ENCODE measurements around the gene WNT5B. TPM values are rescaled to one million over a fixed set of nuclear protein-coding genes. Genes with fewer than 3 reads are reported as not detected.

The WNT5B gene
- total and polyA plus RNA-seq, 2 donors (not counting 1 experiment from before 2014, with no cell fraction given) = 0.33 to 0.57 TPM

DNA sequence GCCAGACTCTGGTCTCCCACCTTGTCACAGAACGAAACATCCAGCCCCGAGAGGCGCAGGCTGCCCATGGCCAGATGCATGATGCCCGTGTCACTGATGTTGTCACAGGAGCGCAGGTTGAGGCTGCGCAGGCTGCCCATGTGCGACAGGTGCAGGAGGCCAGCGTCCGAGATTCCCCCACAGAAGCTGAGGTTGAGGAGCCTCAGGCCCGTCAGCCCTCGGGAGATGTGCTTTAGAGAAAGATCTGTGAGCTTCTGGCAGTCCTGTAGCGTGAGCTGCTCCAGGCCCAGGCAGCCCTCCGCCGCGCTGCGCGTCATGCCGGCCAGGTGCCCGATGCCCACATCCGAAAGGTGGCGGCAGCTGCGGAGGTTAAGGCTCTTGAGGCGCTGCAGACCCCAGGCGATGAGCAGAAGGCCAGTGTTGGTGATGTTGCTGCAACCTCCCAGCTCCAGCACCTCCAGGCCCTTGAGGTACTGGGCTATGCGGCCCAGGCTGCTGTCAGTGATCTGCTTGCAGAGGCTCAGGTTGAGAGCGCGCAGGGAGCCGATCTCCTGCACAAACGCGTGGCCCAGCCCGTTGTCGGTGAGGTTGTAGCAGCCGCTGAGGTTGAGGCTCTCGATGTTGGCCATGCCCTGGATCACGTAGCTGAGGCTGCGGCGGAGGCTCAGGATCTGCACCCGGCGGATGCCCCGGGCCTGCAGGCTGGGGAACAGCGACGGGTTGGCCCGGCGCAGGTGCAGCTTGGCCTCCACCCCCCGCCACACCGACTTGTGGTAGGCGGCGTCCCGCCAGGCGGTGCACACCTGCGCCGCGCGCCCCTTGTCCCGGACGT, 35.6 kb upstream of the WNT5B start:
- DNase-seq (peak; percentile 84), ATAC-seq (ENCODE audit: low read depth) (peak; percentile 28)
- H3K9me3 Mint-ChIP-seq (ENCODE audit: insufficient read depth) = no peaks in the 10 kb centered on the region
- Histone ChIP-seq H3K4me3 (ENCODE audit: control extremely low read depth in 1 of 5, extremely low read depth in 1 of 5, insufficient read depth in 1 of 5, low read depth in 2 of 5, low read length in 4 of 5) (peak overlapping the region; percentile 47 to 81 (median 73)), H3K4me1 (ENCODE audit: control insufficient read depth in 2 of 2, insufficient read depth in 2 of 2, low read length in 2 of 2) (peaks cover 38 to 41% of the 10 kb centered on the region in 2 donors), H3K9ac (ENCODE audit: low read length) (peak overlapping the region; percentile 82), H3K36me3 (replicated peaks in 1 of 2; ENCODE audit: control extremely low read depth in 1 of 2, control insufficient read depth in 1 of 2, extremely low read depth in 1 of 2, insufficient read depth in 2 of 2, low read length in 1 of 2) (no peaks in the 10 kb centered on the region), H3K79me2 (ENCODE audit: control insufficient read depth, insufficient read depth, low read length) (peaks cover 46% of the 10 kb centered on the region), H3K27ac (ENCODE audit: low read length in 2 of 2) (peak overlapping the region; percentile 51 to 54), H3K4me2 (replicated peaks; ENCODE audit: low read depth, low read length, poor library complexity, severe bottlenecking) (peak overlapping the region; percentile 85), H2AFZ (ENCODE audit: insufficient read depth, low read depth, low read length, poor library complexity, severe bottlenecking) (peak overlapping the region; percentile 81), H3K9me3 (ENCODE audit: control extremely low read depth in 1 of 3, control insufficient read depth in 2 of 3, insufficient read depth in 1 of 3, low read length in 2 of 3) (no peaks in the 10 kb centered on the region), H3K27me3 (replicated peaks in 1 of 4; ENCODE audit: control extremely low read depth in 1 of 4, control insufficient read depth in 3 of 4, insufficient read depth in 4 of 4, low read length in 3 of 4) (no peaks in the 10 kb centered on the region), H4K20me1 (ENCODE audit: control insufficient read depth, insufficient read depth, low read length, poor library complexity, severe bottlenecking) (peaks cover 37% of the 10 kb centered on the region)
- CTCF ChIA-PET = interaction anchor here (0.8 to 4.7 kb wide), 6 partner anchors 9 to 1017 kb away, joined by 3 to 31 read pairs (median 26); no protein-coding TSS in a partner anchor
- intact Hi-C loops (cut with micrococcal nuclease) = loop anchor here (1.0 to 5.0 kb wide), 8 partner anchors 10 to 1206 kb away; partner anchors contain the start of genes ADIPOR2, CCDC77, ERC1 and KDM5A
- no peak for TF ChIP-seq EZH2 (IDR thresholded peaks at IDR 0.05; ENCODE audit: borderline replicate concordance, insufficient read depth, low read depth, low read length, poor library complexity, severe bottlenecking)
- TF ChIP-seq, protein P1, sequence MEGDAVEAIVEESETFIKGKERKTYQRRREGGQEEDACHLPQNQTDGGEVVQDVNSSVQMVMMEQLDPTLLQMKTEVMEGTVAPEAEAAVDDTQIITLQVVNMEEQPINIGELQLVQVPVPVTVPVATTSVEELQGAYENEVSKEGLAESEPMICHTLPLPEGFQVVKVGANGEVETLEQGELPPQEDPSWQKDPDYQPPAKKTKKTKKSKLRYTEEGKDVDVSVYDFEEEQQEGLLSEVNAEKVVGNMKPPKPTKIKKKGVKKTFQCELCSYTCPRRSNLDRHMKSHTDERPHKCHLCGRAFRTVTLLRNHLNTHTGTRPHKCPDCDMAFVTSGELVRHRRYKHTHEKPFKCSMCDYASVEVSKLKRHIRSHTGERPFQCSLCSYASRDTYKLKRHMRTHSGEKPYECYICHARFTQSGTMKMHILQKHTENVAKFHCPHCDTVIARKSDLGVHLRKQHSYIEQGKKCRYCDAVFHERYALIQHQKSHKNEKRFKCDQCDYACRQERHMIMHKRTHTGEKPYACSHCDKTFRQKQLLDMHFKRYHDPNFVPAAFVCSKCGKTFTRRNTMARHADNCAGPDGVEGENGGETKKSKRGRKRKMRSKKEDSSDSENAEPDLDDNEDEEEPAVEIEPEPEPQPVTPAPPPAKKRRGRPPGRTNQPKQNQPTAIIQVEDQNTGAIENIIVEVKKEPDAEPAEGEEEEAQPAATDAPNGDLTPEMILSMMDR (IDR thresholded peaks at IDR 0.05) = no peak
- POLR2A ChIA-PET = interaction anchor here (0.7 to 1.3 kb wide), 4 partner anchors 10 to 1204 kb away, joined by 3 to 4 read pairs (median 3); partner anchors contain the start of gene KDM5A
- peak overlapping the region; percentile 91 for H3K27ac Mint-ChIP-seq
- peak overlapping the region; percentile 94 for H3K4me3 Mint-ChIP-seq
- H3K27me3 Mint-ChIP-seq = no peaks in the 10 kb centered on the region
- peaks cover 56% of the 10 kb centered on the region for H3K4me1 Mint-ChIP-seq
- WGBS (ENCODE audit: insufficient coverage) = 17% methylated on average over 56 of the region's 56 CpGs

DNA sequence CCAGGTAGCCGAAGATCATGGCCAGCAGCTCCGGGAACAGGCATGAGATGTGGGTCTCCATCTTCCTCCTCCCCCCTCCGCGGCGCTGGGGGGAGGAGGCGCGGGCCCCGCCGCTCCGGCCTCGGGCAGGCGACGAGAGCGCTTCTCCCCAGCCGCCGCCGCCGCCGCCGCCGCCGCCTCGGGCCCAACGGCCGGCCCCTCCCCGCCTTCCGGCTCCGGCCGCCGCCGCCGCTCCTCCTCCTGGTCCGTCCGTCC, 35.1 kb upstream of the WNT5B start:
- ATAC-seq (ENCODE audit: low read depth) (no peak), DNase-seq (peak; percentile 87)
- CTCF ChIA-PET = interaction anchor here (1.1 to 4.7 kb wide), 5 partner anchors 9 to 1018 kb away, joined by 3 to 31 read pairs (median 29); no protein-coding TSS in a partner anchor
- Histone ChIP-seq H3K4me3 (ENCODE audit: control extremely low read depth in 1 of 5, extremely low read depth in 1 of 5, insufficient read depth in 1 of 5, low read depth in 2 of 5, low read length in 4 of 5) (peak overlapping the region; percentile 47 to 81 (median 73)), H3K79me2 (ENCODE audit: control insufficient read depth, insufficient read depth, low read length) (peaks cover 42% of the 10 kb centered on the region), H3K9me3 (ENCODE audit: control extremely low read depth in 1 of 3, control insufficient read depth in 2 of 3, insufficient read depth in 1 of 3, low read length in 2 of 3) (no peaks in the 10 kb centered on the region), H3K4me1 (ENCODE audit: control insufficient read depth in 2 of 2, insufficient read depth in 2 of 2, low read length in 2 of 2) (peaks cover 38 to 41% of the 10 kb centered on the region in 2 donors), H3K4me2 (replicated peaks; ENCODE audit: low read depth, low read length, poor library complexity, severe bottlenecking) (peak overlapping the region; percentile 85), H2AFZ (ENCODE audit: insufficient read depth, low read depth, low read length, poor library complexity, severe bottlenecking) (peak overlapping the region; percentile 81), H4K20me1 (ENCODE audit: control insufficient read depth, insufficient read depth, low read length, poor library complexity, severe bottlenecking) (peaks cover 37% of the 10 kb centered on the region), H3K27me3 (replicated peaks in 1 of 4; ENCODE audit: control extremely low read depth in 1 of 4, control insufficient read depth in 3 of 4, insufficient read depth in 4 of 4, low read length in 3 of 4) (no peaks in the 10 kb centered on the region), H3K27ac (ENCODE audit: low read length in 2 of 2) (peak overlapping the region; percentile 51 to 54), H3K9ac (ENCODE audit: low read length) (peak overlapping the region; percentile 82), H3K36me3 (replicated peaks in 1 of 2; ENCODE audit: control extremely low read depth in 1 of 2, control insufficient read depth in 1 of 2, extremely low read depth in 1 of 2, insufficient read depth in 2 of 2, low read length in 1 of 2) (no peaks in the 10 kb centered on the region)
- TF ChIP-seq, protein P1 (IDR thresholded peaks at IDR 0.05) = no peak
- TF ChIP-seq EZH2 (IDR thresholded peaks at IDR 0.05; ENCODE audit: borderline replicate concordance, insufficient read depth, low read depth, low read length, poor library complexity, severe bottlenecking) = no peak
- H3K27ac Mint-ChIP-seq = peak overlapping the region; percentile 91
- no peaks in the 10 kb centered on the region for H3K9me3 Mint-ChIP-seq (ENCODE audit: insufficient read depth)
- H3K27me3 Mint-ChIP-seq = no peaks in the 10 kb centered on the region
- intact Hi-C loops (cut with micrococcal nuclease) = loop anchor here (1.0 to 5.0 kb wide), 8 partner anchors 11 to 1207 kb away; partner anchors contain the start of genes ADIPOR2, CCDC77, ERC1 and KDM5A
- under 1% methylated on average over 34 of the region's 34 CpGs for WGBS (ENCODE audit: insufficient coverage)
- peak overlapping the region; percentile 94 for H3K4me3 Mint-ChIP-seq
- POLR2A ChIA-PET = interaction anchor here (0.7 to 1.3 kb wide), 3 partner anchors 11 to 1205 kb away, joined by 3 to 4 read pairs (median 3); partner anchors contain the start of gene KDM5A
- H3K4me1 Mint-ChIP-seq = peaks cover 51% of the 10 kb centered on the region
